RWPE1 (cell line): Measurements from ENCODE around the gene CHRM1.
"Not testable (repeated sequence)": the region's sequence is repeated elsewhere in the genome, so short reads cannot be mapped to it uniquely, and the experiment has no call there.

Source experiments
- CTCF ChIA-PET: fragments of 350-600 bp; sonication (Branson Sonifier 250); formaldehyde crosslinking; extraction: SDS; loops from one replicate; lab custom pipeline; 2021; lab: Yijun Ruan, JAX
- POLR2A ChIA-PET: fragments of 400-600 bp; formaldehyde crosslinking; extraction: SDS; loops from one replicate; lab custom pipeline; 2020; ENCODE audit warnings: antibody characterized with exemption; ENCODE audit not compliant: low non-redundant PET; lab: Yijun Ruan, JAX
- DNase-seq: peaks from one replicate; pipeline ENCODE4 v3.0.0; 2012; ENCODE audit warnings: low spot score
- H3K27ac ChIP-seq: fragments of 450-650 bp; 2 replicates; pipeline ENCODE4 v1.5.1; 2017
- CTCF ChIP-seq: fragments of 450-650 bp; conservative IDR thresholded peaks from 2 replicates; pipeline ENCODE4 v1.5.1; 2017; ENCODE audit warnings: low read depth, mild to moderate bottlenecking

CHRM1 gene

GRCh38 chr11:62957147-62957546 is 36.0 kb upstream of the CHRM1 start:
- CTCF ChIA-PET: no interaction called here

GRCh38 chr11:62954478-62954877 is 33.3 kb upstream of the CHRM1 start:
- DNase-seq: no peak
- TF ChIP-seq CTCF: no peak
- POLR2A ChIA-PET: no interaction called here
- no peak overlapping the region for H3K27ac ChIP-seq
- CTCF ChIA-PET: no interaction called here

More at GRCh38 chr11:62957147-62957546, 36.0 kb upstream of the CHRM1 start:
- POLR2A ChIA-PET: no interaction called here
- no peak overlapping the region for H3K27ac ChIP-seq
- DNase-seq: no peak
- no peak for TF ChIP-seq CTCF

- ChIA-PET CTCF (no interaction called here), POLR2A (no interaction called here)
- TF ChIP-seq CTCF: no peak
- H3K27ac ChIP-seq: no peak overlapping the region
- no peak for DNase-seq
These were observed 32.6 kb upstream of the CHRM1 start for GRCh38 chr11:62953811-62954210.

- no peak for DNase-seq
- H3K27ac ChIP-seq: no peak overlapping the region
- TF ChIP-seq CTCF: no peak
- ChIA-PET CTCF (no interaction called here), POLR2A (no interaction called here)
These were observed 27.7 kb upstream of the CHRM1 start for GRCh38 chr11:62948765-62949320.

GRCh38 chr11:62945538-62945937 is 24.4 kb upstream of the CHRM1 start:
- DNase-seq, POLR2A ChIA-PET, CTCF ChIA-PET, H3K27ac ChIP-seq: not testable (repeated sequence)

GRCh38 chr11:62937528-62937927 is 16.4 kb upstream of the CHRM1 start:
- POLR2A ChIA-PET, H3K27ac ChIP-seq, DNase-seq, CTCF ChIA-PET: not testable (repeated sequence)

GRCh38 chr11:62934496-62934785 is 13.3 kb upstream of the CHRM1 start:
- TF ChIP-seq CTCF: no peak

More at GRCh38 chr11:62934496-62934785, 13.3 kb upstream of the CHRM1 start:
- ChIA-PET POLR2A (no interaction called here), CTCF (no interaction called here)
- DNase-seq: no peak
- H3K27ac ChIP-seq: no peak overlapping the region
